Stimulated activated CD4-positive, alpha-beta T cell treated with anti-CD3 and anti-CD28 coated beads, Interleukin-12 subunit alpha, Interleukin-12 subunit beta, amount 100 ng/mL, for 4 hours (primary cell): ENCODE results near the gene GRAP2.
"Not testable (repeated sequence)": the region's sequence is repeated elsewhere in the genome, so short reads cannot be mapped to it uniquely, and the experiment has no call there.

Experiments
- DNase-seq: peaks from one replicate; pipeline ENCODE4 v3.0.0-alpha.2; 2020

GRAP2 gene

DNA sequence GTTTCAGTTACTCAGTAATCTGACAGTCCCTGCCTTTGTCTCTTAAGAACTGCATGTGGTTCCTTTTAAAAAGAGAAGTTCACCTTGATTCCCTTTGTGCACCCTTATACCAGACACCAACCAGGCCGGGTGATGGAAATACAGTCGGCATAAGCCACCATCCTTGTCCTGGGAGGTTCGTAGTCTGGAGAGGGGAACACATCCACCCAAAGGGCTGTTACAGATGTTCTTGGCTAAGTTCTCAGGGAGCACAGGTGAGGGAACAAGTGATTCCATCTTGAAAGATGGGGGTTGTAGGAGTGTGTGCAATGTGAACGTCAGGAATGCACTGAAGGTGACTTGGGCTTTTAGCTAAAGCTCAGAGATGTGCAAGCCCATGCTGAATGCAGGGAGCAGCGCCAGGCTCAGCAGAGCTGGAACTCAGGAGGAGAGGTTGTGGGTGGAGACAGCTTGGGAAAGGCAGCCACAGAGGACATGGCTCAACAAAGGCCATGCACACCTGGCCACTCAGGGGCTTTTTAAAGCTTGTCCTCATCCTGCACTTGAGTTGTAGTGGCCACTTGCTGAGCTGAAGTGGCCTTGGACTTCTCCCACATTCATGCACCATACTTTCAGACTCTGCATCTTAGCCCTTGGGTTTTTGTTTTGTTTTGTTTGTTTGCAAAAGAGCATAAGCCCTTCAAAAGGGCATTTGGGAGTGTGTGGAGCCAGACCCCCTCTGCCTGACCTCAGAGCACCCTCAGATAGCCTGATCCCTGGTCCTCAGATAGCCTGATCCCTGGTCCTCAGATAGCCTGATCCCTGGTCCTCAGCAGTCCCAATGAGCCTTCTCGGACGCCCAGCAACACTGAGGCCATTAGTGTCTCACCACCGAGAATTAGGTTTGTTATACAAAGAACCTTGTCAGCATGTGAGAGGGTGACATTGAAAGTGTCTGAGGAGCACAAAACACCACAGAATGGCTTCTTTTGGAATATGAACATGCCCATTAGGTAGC, 46.6 kb downstream of the GRAP2 start:
- DNase-seq, result no peak

DNA sequence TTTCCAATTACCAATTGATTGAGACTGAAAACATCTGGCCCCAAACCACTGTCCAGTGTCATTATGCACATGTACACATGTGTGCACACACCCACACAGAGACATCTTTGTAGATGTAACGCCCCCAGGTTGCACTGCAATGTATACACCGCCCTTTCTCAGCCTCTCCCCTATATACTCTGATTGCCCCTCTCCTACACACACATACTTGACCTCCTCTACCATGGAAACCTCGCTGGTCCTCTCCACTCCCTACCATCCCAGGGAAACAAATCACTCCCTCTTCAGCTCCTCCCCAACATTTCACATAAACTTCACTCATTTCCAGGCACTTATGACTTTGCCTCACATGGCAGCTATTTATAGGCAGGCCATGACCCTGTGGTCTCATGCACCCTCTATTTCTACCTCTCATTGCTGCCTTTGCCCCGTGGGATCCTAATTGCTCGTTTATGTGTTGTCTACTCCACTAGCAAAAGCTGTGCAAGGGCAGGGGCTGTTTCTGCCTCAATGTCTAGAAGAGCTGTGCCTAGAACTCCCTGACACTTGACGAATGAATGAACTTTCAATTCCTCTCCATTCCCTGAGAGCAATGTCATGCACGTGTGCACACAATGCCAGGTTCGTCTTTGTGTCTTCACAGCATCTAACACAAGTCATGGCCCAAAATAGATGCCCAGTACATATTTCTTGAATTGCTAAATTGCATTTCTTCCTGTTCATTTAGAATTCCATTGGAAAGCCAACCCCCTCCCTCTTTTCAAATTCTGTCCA, 49.3 kb downstream of the GRAP2 start:
- DNase-seq, result no peak

DNA sequence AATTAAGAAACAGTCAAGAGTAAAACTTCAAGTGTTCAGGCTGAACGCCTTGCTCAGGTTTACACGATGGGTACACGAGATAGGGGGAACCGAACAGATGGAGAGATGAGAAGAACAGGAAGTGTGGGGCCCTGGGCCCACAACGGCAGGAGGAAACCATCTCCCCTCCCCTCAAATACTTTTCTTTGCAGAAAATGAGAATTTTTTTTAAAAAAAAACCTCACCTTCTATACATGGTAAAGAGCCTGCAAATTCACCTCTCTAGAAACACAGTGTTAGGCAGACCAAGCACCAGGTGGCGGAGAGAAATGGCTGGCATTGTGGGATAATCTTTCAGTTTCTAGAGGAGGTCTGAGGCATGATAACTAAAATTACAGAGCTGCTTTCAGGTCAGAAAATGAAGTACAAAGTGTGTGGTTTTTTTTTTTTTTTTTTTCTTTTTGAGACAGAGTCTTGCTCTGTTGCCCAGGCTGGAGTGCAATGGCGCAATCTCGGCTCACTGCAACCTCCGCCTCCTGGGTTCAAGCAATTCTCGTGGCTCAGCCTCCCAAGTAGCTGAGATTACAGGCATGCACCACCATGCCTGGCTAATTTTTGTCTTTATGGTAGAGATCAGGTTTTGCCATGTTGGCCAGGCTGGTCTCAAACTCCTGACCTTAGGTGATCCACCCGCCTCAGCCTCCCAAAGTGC, 50.9 kb downstream of the GRAP2 start:
- not testable (repeated sequence) for DNase-seq

DNA sequence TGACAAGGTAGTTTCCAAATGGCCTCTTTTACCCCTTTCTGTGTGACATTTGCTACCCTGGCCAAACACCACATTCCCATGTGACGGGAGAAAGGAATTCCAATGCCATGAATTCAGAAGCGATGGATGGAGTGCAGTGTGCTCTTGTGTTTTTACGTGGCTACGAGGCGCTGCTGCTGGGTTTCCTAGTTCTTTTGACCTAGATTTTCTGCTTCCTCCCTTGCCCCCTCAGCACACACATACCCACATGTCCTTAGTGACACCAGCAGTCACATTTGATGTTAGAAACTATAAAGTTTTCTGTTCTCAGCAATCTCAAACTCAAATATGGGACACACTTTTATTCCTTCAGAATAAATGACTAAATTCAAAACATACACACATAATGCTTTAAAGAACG, 51.5 kb downstream of the GRAP2 start:
- DNase-seq, result no peak

DNA sequence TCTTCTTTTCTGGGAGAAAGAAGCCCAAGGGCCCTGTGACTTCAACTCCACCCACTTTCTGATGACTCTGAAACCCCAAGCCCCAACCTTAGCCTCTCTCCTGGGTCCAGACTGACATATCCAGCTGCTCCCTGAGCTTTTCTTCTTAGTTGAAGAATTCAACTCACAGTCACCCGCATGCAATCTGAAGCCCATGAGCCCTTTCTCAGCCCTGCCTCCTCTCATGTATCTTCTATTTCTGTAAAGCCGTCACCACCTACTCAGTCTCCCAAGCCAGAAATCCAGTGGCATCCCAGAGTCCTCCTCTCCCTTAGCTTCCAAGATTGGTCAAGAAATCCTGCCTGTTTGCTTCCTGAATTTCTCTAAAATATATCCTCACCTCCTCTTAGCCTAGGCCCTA, 52.2 kb downstream of the GRAP2 start:
- no peak for DNase-seq

DNA sequence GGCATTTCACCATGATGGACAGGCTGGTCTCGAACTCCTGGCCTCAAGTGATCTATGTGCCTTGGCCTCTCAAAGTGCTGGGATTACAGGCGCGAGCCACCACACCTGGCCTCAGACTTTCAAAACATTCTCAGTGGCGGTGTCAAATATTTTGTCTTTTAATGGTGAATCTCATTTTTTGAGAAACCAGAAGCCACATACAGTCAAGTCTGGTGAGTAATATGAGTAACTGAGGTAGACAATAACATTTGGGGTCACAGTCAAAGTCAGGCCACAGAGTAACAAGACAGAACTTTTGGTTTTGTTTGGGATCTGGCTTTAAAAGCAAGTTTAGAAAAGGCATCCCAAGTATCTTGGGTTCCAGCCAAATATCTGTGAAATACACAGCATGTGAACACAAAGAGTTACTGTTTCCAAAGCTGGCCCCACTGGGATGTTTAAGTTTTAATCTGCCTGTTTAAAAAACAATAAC, 53.7 kb downstream of the GRAP2 start:
- no peak for DNase-seq

DNA sequence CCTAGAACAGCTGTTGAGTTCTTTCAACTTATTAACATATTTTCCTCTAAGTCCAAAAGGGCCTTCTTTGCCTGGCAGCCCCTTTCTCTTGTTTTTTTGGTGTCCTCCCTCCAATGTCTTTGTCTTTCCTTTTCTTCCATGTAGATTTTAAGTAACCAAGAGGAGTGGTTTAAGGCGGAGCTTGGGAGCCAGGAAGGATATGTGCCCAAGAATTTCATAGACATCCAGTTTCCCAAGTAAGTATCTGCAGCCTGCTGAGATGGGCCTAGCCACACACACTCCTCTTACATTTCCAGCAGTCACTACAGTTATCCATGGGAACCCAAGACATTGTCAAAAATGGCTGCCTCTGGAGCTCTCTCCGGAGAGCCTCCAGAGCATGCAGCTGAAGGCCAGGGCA, 54.8 kb downstream of the GRAP2 start:
- no peak for DNase-seq

DNA sequence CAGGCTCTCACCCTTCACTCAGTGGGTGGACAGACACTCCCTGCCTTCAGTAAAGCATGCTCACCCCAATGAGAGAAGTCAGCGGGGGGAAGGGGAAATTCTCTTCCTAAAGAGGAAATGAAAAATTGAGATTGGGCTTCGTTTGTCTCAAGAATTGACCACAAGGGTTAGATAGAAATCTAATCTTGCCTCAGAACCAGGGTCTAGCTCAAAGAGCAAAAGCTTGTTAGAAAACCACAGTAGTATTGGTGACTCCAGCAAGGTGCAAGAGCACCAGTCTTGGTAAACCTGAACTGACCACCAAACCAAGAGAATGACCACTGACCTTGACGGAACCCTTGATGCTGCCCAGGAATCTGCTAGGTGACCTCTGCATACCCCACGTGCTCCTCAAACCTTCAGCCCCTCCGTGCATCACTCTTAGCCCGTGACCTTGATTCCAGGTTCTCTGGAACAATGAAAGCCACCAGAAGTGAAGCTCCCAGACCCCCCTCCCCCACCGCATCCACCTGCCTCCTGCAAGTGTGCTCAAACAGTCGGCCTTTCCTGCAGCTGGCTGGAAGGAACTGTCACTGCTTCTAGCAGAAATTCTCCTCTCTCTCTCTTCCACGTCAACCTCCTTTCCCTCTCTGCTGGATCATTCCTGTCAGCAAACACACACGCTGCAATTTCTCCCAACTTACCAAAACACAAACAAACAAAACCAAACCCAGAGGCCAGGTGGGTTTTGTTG, 56.2 kb downstream of the GRAP2 start:
- DNase-seq, result no peak

DNA sequence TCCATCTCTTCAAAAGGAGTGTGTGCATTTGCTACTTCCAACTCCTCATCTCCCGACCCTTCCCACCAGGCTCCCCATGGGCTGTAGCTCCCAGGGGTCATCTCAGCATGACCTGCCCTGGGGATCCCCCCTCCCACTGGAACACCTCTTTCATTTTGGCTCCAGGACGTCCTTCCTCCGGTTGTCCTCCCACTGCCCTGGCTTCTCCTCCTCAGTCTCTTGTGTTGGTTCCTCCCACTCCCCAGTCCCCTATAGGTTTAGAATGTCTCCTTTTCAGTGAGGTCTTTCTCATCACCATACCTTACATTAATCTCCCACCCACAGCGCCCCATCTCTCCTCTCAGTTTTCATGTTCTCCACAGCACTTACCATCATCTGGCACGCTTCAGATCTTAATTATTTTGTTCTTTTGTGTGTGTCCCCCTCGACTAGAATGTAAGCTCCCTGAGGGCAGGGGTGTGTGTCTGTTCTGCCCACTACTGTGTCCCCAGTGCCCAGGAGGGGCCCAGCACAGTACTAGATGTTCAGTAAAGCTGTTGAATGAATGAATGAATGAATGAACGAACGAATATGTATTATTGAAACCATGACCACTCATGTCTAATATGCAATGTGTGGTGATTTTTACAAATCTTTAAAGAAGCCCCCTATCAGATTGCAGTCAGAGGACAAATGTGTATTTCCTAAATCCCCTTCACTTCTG, 57.3 kb downstream of the GRAP2 start:
- DNase-seq, result no peak

DNA sequence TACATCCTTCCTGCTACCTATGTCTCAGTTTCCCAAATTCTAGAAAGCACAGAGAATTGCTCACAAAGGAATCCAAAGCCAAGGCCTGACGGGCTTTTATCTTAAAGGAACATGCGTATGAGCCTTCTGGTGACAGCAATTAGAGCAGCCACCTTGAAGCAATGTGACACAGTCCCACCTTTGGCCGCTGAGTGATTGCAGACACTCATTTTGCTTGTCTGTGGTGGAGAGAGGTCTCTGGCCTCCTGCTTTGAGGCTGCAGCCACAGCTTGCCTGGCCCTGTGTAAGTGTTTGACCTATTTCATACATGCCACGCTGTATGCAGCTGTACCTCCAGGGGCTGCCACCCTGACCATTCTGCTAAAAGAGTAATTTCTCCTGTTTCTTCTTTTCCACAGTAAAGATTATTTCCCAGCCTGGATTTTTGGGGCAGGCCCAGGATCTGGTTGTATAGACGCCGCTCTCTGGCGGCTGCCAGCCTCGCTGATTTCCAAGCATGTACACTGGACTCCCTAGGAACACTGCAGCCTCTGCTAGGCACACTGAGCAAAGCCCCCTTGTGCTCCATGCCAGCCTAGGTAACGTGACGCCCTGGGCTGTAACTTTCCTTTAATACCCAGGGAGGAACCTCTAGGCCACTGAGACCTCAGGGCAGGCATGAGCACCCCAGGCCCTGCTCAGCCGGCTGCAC, 58.2 kb downstream of the GRAP2 start:
- DNase-seq, result no peak

DNA sequence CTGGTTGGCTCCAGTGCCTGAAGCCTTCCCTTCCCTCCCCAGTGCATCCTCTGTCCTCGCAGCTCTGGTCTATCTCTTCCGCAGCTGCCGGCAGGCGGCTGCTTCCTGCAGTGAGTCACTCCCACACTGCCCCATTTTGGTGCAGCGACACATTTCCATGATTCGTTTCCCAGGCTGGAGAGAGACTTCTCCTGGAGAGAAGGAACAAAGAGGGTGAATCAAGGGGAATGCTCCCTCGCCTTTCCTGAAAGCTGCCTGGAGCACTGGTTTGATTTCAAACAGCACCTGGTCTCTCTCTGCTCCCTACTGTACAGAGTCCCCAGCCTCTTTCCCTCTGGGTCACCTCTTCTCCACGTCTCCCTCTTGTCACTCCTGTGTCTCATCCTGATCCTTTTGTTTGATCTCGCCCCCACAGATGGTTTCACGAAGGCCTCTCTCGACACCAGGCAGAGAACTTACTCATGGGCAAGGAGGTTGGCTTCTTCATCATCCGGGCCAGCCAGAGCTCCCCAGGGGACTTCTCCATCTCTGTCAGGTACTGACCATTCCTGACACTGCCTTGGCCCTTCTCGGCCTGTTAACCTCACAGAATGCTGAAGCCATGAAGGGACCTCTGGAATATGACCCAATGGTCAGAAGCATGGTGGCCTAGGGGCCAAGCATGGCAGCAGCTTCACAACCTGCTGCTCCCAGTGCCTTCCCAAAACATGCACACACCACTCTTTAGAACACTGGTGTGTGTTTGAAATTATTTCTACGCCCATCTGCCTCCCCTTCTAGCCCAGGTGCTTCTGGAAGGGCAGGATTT, 59.0 kb downstream of the GRAP2 start, which contains the start of gene TMA7B:
TMA7B (plus strand) TSS at position 758 of the 808 bp plus-strand sequence. CDS start 3,978 bp downstream, outside the sequence.
- DNase-seq, result no peak

DNA sequence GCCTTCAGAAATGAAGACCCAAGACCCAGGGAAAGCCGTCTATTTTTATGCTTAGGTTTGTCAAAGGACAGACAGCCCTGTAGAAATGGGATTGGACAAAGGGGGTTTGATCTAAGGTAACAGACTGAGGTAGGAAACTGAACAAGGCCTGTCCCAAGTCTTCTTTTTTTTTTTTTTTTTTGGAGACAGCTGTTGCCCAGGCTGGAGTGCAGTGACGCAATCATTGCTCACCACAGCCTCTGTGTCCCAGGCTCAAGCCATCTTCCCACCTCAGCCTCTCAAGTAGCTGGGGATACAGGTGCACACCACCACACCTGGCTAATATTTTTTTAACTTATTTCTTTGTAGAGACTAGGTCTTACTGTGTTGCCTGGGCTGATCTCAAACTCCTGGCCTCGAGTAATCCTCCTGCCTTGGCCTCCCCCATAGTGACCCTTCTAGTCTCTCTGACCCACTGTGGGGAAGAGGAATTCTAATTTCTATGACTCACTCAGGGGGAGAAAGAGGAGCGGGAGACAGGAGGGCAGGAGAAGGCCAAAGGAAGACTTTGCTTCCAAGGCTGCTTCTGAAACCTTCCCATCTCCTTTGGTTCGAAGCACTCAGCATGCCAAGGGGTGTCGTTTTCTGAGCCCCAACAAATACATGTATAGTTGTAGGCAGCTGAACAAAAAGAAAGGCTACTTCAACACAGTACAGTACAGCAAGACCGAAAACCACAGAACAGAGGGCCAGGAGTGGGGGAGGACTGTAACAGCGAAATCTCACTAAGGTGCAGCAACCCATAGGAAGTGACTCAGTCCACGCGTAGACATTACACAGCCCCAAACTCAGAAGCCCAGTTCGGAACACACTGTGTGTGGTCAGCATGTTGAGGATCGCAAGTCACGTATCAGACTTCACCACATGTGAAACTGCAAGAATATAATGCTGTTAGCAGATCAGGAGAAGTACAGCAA, 60.2 kb downstream of the GRAP2 start:
- peak; percentile 39 for DNase-seq

DNA sequence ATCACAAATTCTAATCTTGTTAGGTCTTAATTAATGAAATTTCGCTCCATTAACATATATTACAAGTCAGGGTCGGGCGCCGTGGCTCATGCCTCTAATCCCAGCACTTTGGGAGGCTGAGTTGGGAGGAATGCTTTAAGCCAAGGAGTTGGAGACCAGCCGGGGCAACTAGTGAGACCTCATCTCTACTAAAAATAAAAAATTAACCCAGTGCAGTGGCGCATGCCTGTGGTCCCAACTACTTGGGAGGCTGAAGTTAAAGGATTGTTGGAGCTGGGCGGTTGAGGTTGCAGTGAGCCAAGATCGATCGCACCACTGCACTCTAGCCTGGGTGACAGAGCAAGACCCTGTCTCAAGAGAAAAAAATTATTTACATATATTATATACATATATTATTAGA, 61.2 kb downstream of the GRAP2 start:
- DNase-seq, result no peak

DNA sequence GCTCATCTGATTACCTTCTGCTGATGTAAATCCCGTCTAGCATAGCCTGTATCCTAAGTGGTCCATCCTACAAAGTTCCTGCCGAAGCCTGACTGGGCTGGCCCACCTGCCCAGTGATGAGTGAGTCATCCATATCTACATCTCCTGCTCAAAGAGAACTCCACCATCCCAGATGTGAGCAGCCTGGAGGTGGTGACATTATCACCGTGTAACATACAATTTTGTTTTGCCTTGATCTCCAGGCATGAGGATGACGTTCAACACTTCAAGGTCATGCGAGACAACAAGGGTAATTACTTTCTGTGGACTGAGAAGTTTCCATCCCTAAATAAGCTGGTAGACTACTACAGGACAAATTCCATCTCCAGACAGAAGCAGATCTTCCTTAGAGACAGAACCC, 64.9 kb downstream of the GRAP2 start:
- no peak for DNase-seq

DNA sequence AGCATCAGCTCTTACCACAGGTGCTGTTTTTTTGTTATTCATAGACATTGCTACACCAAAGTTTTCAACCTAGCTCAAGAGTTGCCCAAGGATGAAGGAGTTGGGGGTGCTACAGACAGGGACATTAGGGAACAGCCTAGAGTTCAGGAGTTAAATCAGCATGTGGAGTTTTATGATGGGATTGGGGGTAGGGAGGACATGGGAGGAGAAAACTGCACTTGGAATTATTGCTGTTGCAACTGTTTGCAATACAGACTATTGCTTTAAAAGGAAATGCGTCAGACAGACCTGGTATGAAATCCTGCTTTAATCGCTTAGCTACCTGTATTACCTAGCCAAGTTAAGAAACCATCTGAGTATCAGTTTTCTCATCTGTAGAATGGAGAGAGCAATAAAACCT, 65.6 kb downstream of the GRAP2 start:
- no peak for DNase-seq

DNA sequence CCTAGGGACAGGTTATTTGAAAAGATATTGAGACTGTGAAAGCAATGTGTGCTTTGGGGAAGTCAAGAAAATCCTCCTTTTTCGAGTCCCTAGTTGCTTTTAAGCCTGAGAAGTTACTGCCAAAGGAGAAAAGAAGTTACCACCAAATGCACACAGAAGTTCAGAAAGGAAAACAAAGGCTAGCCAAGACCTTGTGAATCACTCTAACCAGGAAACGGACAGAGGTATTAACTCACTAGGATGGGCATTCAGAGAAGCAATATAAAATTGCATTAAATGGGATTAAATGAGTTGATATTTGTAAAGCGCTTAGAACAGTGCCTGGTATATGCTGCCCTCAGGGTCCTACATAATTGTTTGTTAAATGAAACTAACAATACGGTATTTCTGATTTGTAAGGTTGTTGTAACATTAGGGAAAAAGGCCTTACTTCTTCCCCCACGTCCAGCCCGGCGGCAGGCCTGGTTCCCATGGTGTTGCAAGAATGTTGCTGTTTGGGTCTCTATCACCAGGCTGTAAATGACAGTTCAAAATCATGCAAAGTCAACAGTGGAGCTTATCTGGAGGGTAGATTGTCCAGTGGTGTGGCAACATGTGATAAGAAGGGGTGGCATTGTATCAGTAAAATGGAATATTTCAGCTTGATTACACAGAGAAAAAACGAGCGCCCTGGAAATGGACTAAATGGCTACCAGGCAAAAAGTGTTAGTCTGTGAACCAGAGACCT, 66.4 kb downstream of the GRAP2 start:
- no peak for DNase-seq

DNA sequence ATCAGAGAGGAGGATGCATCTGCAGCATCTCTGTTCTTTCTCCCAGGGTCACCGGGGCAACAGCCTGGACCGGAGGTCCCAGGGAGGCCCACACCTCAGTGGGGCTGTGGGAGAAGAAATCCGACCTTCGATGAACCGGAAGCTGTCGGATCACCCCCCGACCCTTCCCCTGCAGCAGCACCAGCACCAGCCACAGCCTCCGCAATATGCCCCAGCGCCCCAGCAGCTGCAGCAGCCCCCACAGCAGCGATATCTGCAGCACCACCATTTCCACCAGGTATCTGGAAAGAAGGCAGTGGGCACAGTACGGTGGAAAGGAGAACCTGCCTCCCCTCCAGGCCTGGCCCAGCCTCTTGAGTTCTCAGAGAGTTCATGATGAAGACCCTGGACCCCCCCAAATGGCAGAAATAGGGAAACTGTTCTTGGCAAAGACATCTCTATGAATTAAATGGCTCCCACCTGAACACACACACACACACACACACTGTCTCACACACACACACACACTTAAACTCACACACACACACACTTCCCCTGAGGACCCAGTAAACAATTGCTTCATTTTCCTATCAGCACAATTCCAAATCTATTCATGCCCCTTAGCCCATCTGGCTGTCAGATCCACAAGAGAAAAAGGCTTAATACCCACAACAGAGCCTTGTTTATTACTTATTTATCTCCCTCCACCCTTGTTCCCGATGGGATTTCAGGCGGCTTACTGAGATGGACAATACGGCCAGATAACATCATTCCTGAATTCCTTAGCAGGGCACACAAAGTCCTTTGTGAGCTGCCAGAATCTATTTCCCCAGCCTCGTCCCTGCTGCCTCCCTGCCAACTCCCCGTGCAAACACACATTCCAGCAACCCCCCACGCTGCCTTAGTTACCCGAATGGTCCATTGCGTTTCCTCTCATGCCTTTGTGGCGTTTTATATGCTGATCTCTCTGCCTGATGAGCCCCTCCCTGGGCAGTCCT, 67.4 kb downstream of the GRAP2 start:
- no peak for DNase-seq
